Heart left ventricle (tissue), 16 donors: ENCODE measurements around the gene MRC1. TPM values are rescaled to one million over a fixed set of nuclear protein-coding genes. Genes with fewer than 3 reads are reported as not detected.

Experiments
- ATAC-seq, 4 donors: fragments of 200-7000 bp; cut with Tn5 transposase; one replicate each; pipeline ENCODE4 v1.9.1; 2020 to 2022; ENCODE audit warnings: moderate library complexity in 4 of 4, mild to moderate bottlenecking in 3 of 4, moderate number of reproducible peaks in 1 of 4
- DNase-seq, 5 donors: peaks; one replicate each; pipeline ENCODE4 v3.0.0-alpha.2; 2020
- H3K27ac ChIP-seq, 12 donors: fragments of 200-600 bp; sonication (generic) in 4 of 12; one replicate each; pipeline versions ENCODE4 v1.5.0 to v1.8.0; 2016 to 2022; ENCODE audit warnings: mild to moderate bottlenecking in 2 of 12
- H3K27me3 ChIP-seq, 9 donors: fragments of 200-600 bp; sonication (generic) in 2 of 9; one replicate each; pipeline versions ENCODE4 v1.5.1 to v1.8.0; 2016 to 2022; ENCODE audit warnings: mild to moderate bottlenecking in 3 of 9
- H3K36me3 ChIP-seq, 9 donors: fragments of 200-600 bp; sonication (generic) in 2 of 9; one replicate each; pipeline versions ENCODE4 v1.5.0 to v1.8.0; 2018 to 2022; ENCODE audit warnings: mild to moderate bottlenecking in 2 of 9
- H3K4me1 ChIP-seq, 12 donors: fragments of 200-600 bp; sonication (generic) in 4 of 12; one replicate each; pipeline versions ENCODE4 v1.5.0 to v1.8.0; 2016 to 2022; ENCODE audit warnings: mild to moderate bottlenecking in 3 of 12
- H3K4me3 ChIP-seq, 12 donors: fragments of 200-600 bp; sonication (generic) in 4 of 12; one replicate each; pipeline versions ENCODE4 v1.5.0 to v1.8.0; 2017 to 2022; ENCODE audit warnings: mild to moderate bottlenecking in 9 of 12, moderate library complexity in 4 of 12
- H3K9me3 ChIP-seq, 12 donors: fragments of 200-600 bp; sonication (generic) in 4 of 12; one replicate each; pipeline versions ENCODE4 v1.5.0 to v1.8.0; 2016 to 2022; ENCODE audit warnings: mild to moderate bottlenecking in 1 of 12
- CTCF ChIP-seq, 12 donors: fragments of 200-600 bp; sonication (generic) in 4 of 12; IDR thresholded peaks; one replicate each; pipeline versions ENCODE4 v1.5.0 to v1.8.0; 2018 to 2022; ENCODE audit warnings: antibody characterized with exemption in 12 of 12, mild to moderate bottlenecking in 5 of 12
- POLR2A ChIP-seq, 2 donors: fragments of 450-650 bp; IDR thresholded peaks; one replicate each; pipeline ENCODE4 v1.6.1; 2017; ENCODE audit warnings: antibody characterized with exemption in 2 of 2, mild to moderate bottlenecking in 2 of 2, moderate library complexity in 2 of 2
- WGBS, 4 donors: extraction: QIAGEN DNeasy Blood & Tissue Kit in 2 of 4; methylation state at CpG; one replicate each; pipeline versions ENCODE4 v1.1.5 to v1.1.7; 2013 to 2018; 5-methylcytosine and 5-hydroxymethylcytosine counted together
- intact Hi-C, 10 donors: fragments of 100-400 bp; cut with DNase I; formaldehyde crosslinking; loops; one replicate each; pipeline versions ENCODE4 v1.11.1 to v1.14.2; 2022
- polyA plus RNA-seq, 2 donors: library from polyadenylated mRNA; stranded (reverse); fragments of 200-250 nt; gene quantifications; one replicate each; pipeline ENCODE4 v1.2.3, GENCODE V29; 2013
- total RNA-seq, 9 donors: library from RNA; depleted of rRNA in 2 of 9; stranded (reverse); fragments of >200 nt in 2 of 9; fragmentation: NEBNext Ultra II Directional in 3 of 9; extraction: Animal tissue kit (Norgen Biotek cat#: 25700) in 3 of 9; gene quantifications; one replicate each; pipeline versions ENCODE4 v1.1.0 to v1.2.4, GENCODE V29; 2016 to 2023
- donor health status: ischemic (EF 13 %, LVEDD 7.1; RV severe dilation, severe dysfunction).
- donor health status: healthy with polysubstance abuse.
- donor health status: DM: no; HTN: yes; CAD: no.
- donor health status: DM: no; HTN: no; CAD: no.
- donor health status: ischemic (EF 25% LVEDD 6.9; RV normal size, moderate dysfunction).
- donor health status: ischemic (EF 25% LVEDD 5.7; RV mildly dilated, moderate dysfunction).
- donor health status: healthy.
- donor health status: DM: yes; HTN: yes; CAD: no.
- donor health status: ischemic (EF 35%, LVEDD 5.7; RV mildly dilated, moderate dysfunction).
- donor health status: nonischemic (EF 11% LVEDD 7.7; RV severe dilation, severe dysfunction).
- donor health status: DM: yes; HTN: yes; CAD: no.
- donor health status: PGD.
- donor health status: ischemic (EF 29% LVEDD 5.4; RV normal size, mild dysfunction).
- donor health status: nonischemic (EF 23%, LVEDD 6.1; RV moderate dilation, normal function).

MRC1 gene
- total and polyA plus RNA-seq, 11 donors: 3.1 to 144 (median 9.7) TPM

GRCh38 chr10:17838080-17838648 lies 29.0 kb downstream of the MRC1 start:
- 44 to 59% (median 51%) methylated on average over 9 of the region's 9 CpGs for WGBS, 4 donors
- intact Hi-C loops: no loop called here
- peak in 1 of 4 donors; percentile 27 for ATAC-seq

GRCh38 chr10:17841050-17841449 lies 31.9 kb downstream of the MRC1 start:
- H3K4me3 ChIP-seq: no peak overlapping the region
- H3K27ac ChIP-seq: no peak overlapping the region
- peaks cover 0 to 10% (median 0%) of the 10 kb centered on the region in 9 donors for H3K36me3 ChIP-seq
- ATAC-seq (no peak), DNase-seq (no peak)
- no peaks in the 10 kb centered on the region for H3K27me3 ChIP-seq
- TF ChIP-seq CTCF (IDR thresholded peaks at IDR 0.05) (no peak), POLR2A (IDR thresholded peaks at IDR 0.05) (no peak)
- 86 to 100% (median 89%) methylated on average over 1 of the region's 1 CpG for WGBS, 4 donors
- H3K4me1 ChIP-seq: peaks cover 0 to 27% (median 5%) of the 10 kb centered on the region in 12 donors
- intact Hi-C loops: loop anchor here in 3 of 10 donors (10.0 kb wide), 3 partner anchors 226 to 464 kb away; partner anchors contain the start of gene HACD1 (in 1 of the 3)
- no peaks in the 10 kb centered on the region for H3K9me3 ChIP-seq

More at GRCh38 chr10:17838080-17838648, 29.0 kb downstream of the MRC1 start:
- Histone ChIP-seq H3K27ac (peak overlapping the region in 1 of 12 donors; percentile 74), H3K9me3 (no peaks in the 10 kb centered on the region), H3K4me3 (no peak overlapping the region), H3K4me1 (peaks cover 0 to 41% (median 5%) of the 10 kb centered on the region in 12 donors), H3K36me3 (peaks cover 0 to 23% (median 0%) of the 10 kb centered on the region in 9 donors), H3K27me3 (no peaks in the 10 kb centered on the region)
- TF ChIP-seq CTCF (IDR thresholded peaks at IDR 0.05): no peak
- no peak for TF ChIP-seq POLR2A (IDR thresholded peaks at IDR 0.05)
- no peak for DNase-seq

GRCh38 chr10:17842641-17843040 lies 33.5 kb downstream of the MRC1 start:
- TF ChIP-seq POLR2A (IDR thresholded peaks at IDR 0.05) (no peak), CTCF (IDR thresholded peaks at IDR 0.05) (no peak)

GRCh38 chr10:17847585-17848296 lies 38.6 kb downstream of the MRC1 start:
- Histone ChIP-seq H3K4me1 (peaks cover 0 to 12% (median 0%) of the 10 kb centered on the region in 12 donors), H3K36me3 (peaks cover 0 to 10% (median 0%) of the 10 kb centered on the region in 9 donors), H3K9me3 (no peaks in the 10 kb centered on the region), H3K4me3 (no peak overlapping the region), H3K27ac (no peak overlapping the region), H3K27me3 (no peaks in the 10 kb centered on the region)
- no peak for DNase-seq
- ATAC-seq: peak in 2 of 4 donors; percentile 2 to 44
- WGBS, 4 donors: 59 to 72% (median 69%) methylated on average over 5 of the region's 5 CpGs
- intact Hi-C loops: loop anchor here (1.0 to 10.0 kb wide), 10 partner anchors 233 to 465 kb away; partner anchors contain the start of gene HACD1 (in 1 of the 10)
- TF ChIP-seq CTCF (IDR thresholded peaks at IDR 0.05) (peak; percentile 24 to 61 (median 48)), POLR2A (IDR thresholded peaks at IDR 0.05) (no peak)

More at GRCh38 chr10:17842641-17843040, 33.5 kb downstream of the MRC1 start:
- WGBS, 4 donors: 81 to 86% (median 83%) methylated on average over 5 of the region's 5 CpGs
- H3K4me3 ChIP-seq: no peak overlapping the region
- intact Hi-C loops: loop anchor here in 3 of 10 donors (10.0 kb wide), 3 partner anchors 228 to 462 kb away; partner anchors contain the start of gene HACD1 (in 1 of the 3)
- H3K4me1 ChIP-seq: peaks cover 0 to 11% (median 0%) of the 10 kb centered on the region in 12 donors
- H3K36me3 ChIP-seq: peaks cover 0 to 10% (median 0%) of the 10 kb centered on the region in 9 donors
- H3K27me3 ChIP-seq: no peaks in the 10 kb centered on the region
- H3K27ac ChIP-seq: no peak overlapping the region
- ATAC-seq (no peak), DNase-seq (no peak)
- no peaks in the 10 kb centered on the region for H3K9me3 ChIP-seq
